RWPE2 (cell line): ENCODE results near the gene NTN5.

Experiments used
- ATAC-seq: fragments of 200-7000 bp; cut with Tn5 transposase; 3 replicates; pipeline ENCODE4 v1.9.1; 2021; ENCODE audit warnings: low read depth
- DNase-seq: peaks from one replicate; pipeline ENCODE4 v3.0.0-alpha.2; 2020; ENCODE audit warnings: low spot score
- H3K27ac ChIP-seq: fragments of 450-650 bp; 2 replicates; pipeline ENCODE4 v1.5.1; 2017; ENCODE audit warnings: mild to moderate bottlenecking; ENCODE audit not compliant: poor library complexity, severe bottlenecking
- H3K27me3 ChIP-seq: fragments of 250-450 bp; sonication (Bioruptor Pico); 2 replicates; pipeline ENCODE4 v1.5.1; 2021; ENCODE audit warnings: mild to moderate bottlenecking, moderate library complexity; ENCODE audit not compliant: insufficient read depth, poor library complexity, severe bottlenecking
- H3K36me3 ChIP-seq: fragments of 250-450 bp; sonication (Bioruptor Pico); 2 replicates; pipeline ENCODE4 v1.5.1; 2020; ENCODE audit warnings: low read depth, mild to moderate bottlenecking, moderate library complexity
- H3K4me1 ChIP-seq: fragments of 250-450 bp; sonication (Bioruptor Pico); 2 replicates; pipeline ENCODE4 v1.5.1; 2021; ENCODE audit warnings: mild to moderate bottlenecking, moderate library complexity; ENCODE audit not compliant: insufficient read depth, poor library complexity, severe bottlenecking
- H3K4me3 ChIP-seq: fragments of 250-450 bp; sonication (Bioruptor Pico); 2 replicates; pipeline ENCODE4 v1.5.1; 2021; ENCODE audit warnings: mild to moderate bottlenecking, moderate library complexity; ENCODE audit not compliant: severe bottlenecking
- H3K9me3 ChIP-seq: fragments of 250-450 bp; sonication (Bioruptor Pico); 2 replicates; pipeline ENCODE4 v1.5.1; 2021; ENCODE audit warnings: mild to moderate bottlenecking, moderate library complexity; ENCODE audit not compliant: severe bottlenecking
- CTCF ChIP-seq: fragments of 450-650 bp; IDR thresholded peaks from one replicate; pipeline ENCODE4 v1.5.1; 2017; ENCODE audit warnings: mild to moderate bottlenecking, moderate library complexity; ENCODE audit not compliant: poor library complexity, severe bottlenecking

Gene NTN5

GRCh38 chr19:48615231-48616040, 57.4 kb downstream of the NTN5 start:
- TF ChIP-seq CTCF = peak; percentile 1
- Histone ChIP-seq H3K27me3 (no peaks in the 10 kb centered on the region), H3K36me3 (peaks cover 36% of the 10 kb centered on the region), H3K27ac (peak overlapping the region; percentile 78), H3K4me3 (no peak overlapping the region), H3K4me1 (peaks cover 25% of the 10 kb centered on the region), H3K9me3 (no peaks in the 10 kb centered on the region)
- no peak for ATAC-seq
- DNase-seq = no peak

GRCh38 chr19:48614436-48615230, 58.2 kb downstream of the NTN5 start, which contains the start of gene FAM83E:
FAM83E (minus strand) TSS chr19:48615076; CDS start chr19:48613372, 1,704 bp downstream.
- Histone ChIP-seq H3K27ac (peak within 1 kb of the TSS; percentile 78), H3K4me3 (peak within 1 kb of the TSS; percentile 13), H3K9me3 (no peaks in the 10 kb centered on the region), H3K36me3 (peaks cover 36% of the 10 kb centered on the region), H3K4me1 (peaks cover 25% of the 10 kb centered on the region), H3K27me3 (no peaks in the 10 kb centered on the region)
- peak; percentile 8 for TF ChIP-seq CTCF
- ATAC-seq (peak; percentile 54), DNase-seq (peak; percentile 90)

- peaks cover 25% of the 10 kb centered on the region for H3K4me1 ChIP-seq
- H3K36me3 ChIP-seq = peaks cover 36% of the 10 kb centered on the region
- peak overlapping the region; percentile 13 for H3K4me3 ChIP-seq
- H3K9me3 ChIP-seq = no peaks in the 10 kb centered on the region
- peak; percentile 2; the same call in 2 of the 3 replicates for ATAC-seq
- no peak for DNase-seq
- H3K27ac ChIP-seq = peak overlapping the region; percentile 78
- H3K27me3 ChIP-seq = no peaks in the 10 kb centered on the region
- no peak for TF ChIP-seq CTCF
Measured at GRCh38 chr19:48613852-48614435, 58.9 kb downstream of the NTN5 start.

GRCh38 chr19:48613024-48613851, 59.6 kb downstream of the NTN5 start:
- TF ChIP-seq CTCF = no peak
- Histone ChIP-seq H3K4me1 (peaks cover 25% of the 10 kb centered on the region), H3K4me3 (no peak overlapping the region), H3K36me3 (peaks cover 33% of the 10 kb centered on the region), H3K27me3 (no peaks in the 10 kb centered on the region), H3K9me3 (no peaks in the 10 kb centered on the region), H3K27ac (peak overlapping the region; percentile 78)
- ATAC-seq (no peak), DNase-seq (no peak)
